ENCODE measurements around the gene CACNA1S.

The CACNA1S gene

GRCh38 chr1:201116091-201116490 lies 3.9 kb upstream of the CACNA1S start:
- no peak for DNase-seq (ENCODE audit: low read depth in 1 of 2, low spot score in 1 of 2)

GRCh38 chr1:201115390-201115937 lies 3.2 kb upstream of the CACNA1S start:
- DNase-seq (ENCODE audit: low read depth in 1 of 2, low spot score in 1 of 2) = no peak

GRCh38 chr1:201114245-201115131 lies 2.3 kb upstream of the CACNA1S start:
- peak; percentile 59 to 67 for DNase-seq (ENCODE audit: low read depth in 1 of 2, low spot score in 1 of 2)

GRCh38 chr1:201113451-201114244 lies 1.4 kb upstream of the CACNA1S start:
- no peak for DNase-seq (ENCODE audit: low read depth in 1 of 2, low spot score in 1 of 2)

GRCh38 chr1:201112926-201113325 lies 700 bp upstream of the CACNA1S start:
- DNase-seq (ENCODE audit: low read depth in 1 of 2, low spot score in 1 of 2) = no peak

- DNase-seq (ENCODE audit: low read depth in 1 of 2, low spot score in 1 of 2) = no peak
Measured at GRCh38 chr1:201111672-201112071, 554 bp downstream of the CACNA1S start.

- DNase-seq (ENCODE audit: low read depth in 1 of 2, low spot score in 1 of 2) = no peak
Measured at GRCh38 chr1:201111156-201111555, 1.1 kb downstream of the CACNA1S start.

- DNase-seq (ENCODE audit: low read depth in 1 of 2, low spot score in 1 of 2) = no peak
Measured at GRCh38 chr1:201110616-201111015, 1.6 kb downstream of the CACNA1S start.

- DNase-seq (ENCODE audit: low read depth in 1 of 2, low spot score in 1 of 2) = no peak
Measured at GRCh38 chr1:201110138-201110537, 2.1 kb downstream of the CACNA1S start.

GRCh38 chr1:201109651-201110050 lies 2.6 kb downstream of the CACNA1S start:
- no peak for DNase-seq (ENCODE audit: low read depth in 1 of 2, low spot score in 1 of 2)

- no peak for DNase-seq (ENCODE audit: low read depth in 1 of 2, low spot score in 1 of 2)
Measured at GRCh38 chr1:201108614-201109013, 3.6 kb downstream of the CACNA1S start.

GRCh38 chr1:201105688-201106087 lies 6.5 kb downstream of the CACNA1S start:
- no peak for DNase-seq (ENCODE audit: low read depth in 1 of 2, low spot score in 1 of 2)

- no peak for DNase-seq (ENCODE audit: low read depth in 1 of 2, low spot score in 1 of 2)
Measured at GRCh38 chr1:201104141-201104540, 8.1 kb downstream of the CACNA1S start.

- no peak for DNase-seq (ENCODE audit: low read depth in 1 of 2, low spot score in 1 of 2)
Measured at GRCh38 chr1:201103666-201104065, 8.6 kb downstream of the CACNA1S start.

GRCh38 chr1:201100169-201100930 lies 11.9 kb downstream of the CACNA1S start:
- DNase-seq (ENCODE audit: low read depth in 1 of 2, low spot score in 1 of 2) = no peak

GRCh38 chr1:201098992-201099677 lies 13.1 kb downstream of the CACNA1S start:
- no peak for DNase-seq (ENCODE audit: low read depth in 1 of 2, low spot score in 1 of 2)

- DNase-seq (ENCODE audit: low read depth in 1 of 2, low spot score in 1 of 2) = no peak
Measured at GRCh38 chr1:201096977-201097856, 15.0 kb downstream of the CACNA1S start.

GRCh38 chr1:201096041-201096461 lies 16.2 kb downstream of the CACNA1S start:
- DNase-seq (ENCODE audit: low read depth in 1 of 2, low spot score in 1 of 2) = no peak

GRCh38 chr1:201095581-201095980 lies 16.6 kb downstream of the CACNA1S start:
- DNase-seq (ENCODE audit: low read depth in 1 of 2, low spot score in 1 of 2) = no peak

GRCh38 chr1:201094832-201095231 lies 17.4 kb downstream of the CACNA1S start:
- no peak for DNase-seq (ENCODE audit: low read depth in 1 of 2, low spot score in 1 of 2)

Measured in activated CD4-positive, alpha-beta T cell treated with anti-CD3 and anti-CD28 coated beads, Interleukin-2, amount 50 U/mL, for 24 hours (primary cell).